HepG2 (cell line): Measurements from ENCODE around the gene PLCG1. TPM values are rescaled to one million over a fixed set of nuclear protein-coding genes. Genes with fewer than 3 reads are reported as not detected.

Experiments
- BATF2 ChIP-seq: sonication (generic); formaldehyde crosslinking; IDR thresholded peaks from 2 replicates; pipeline ENCODE4 v1.8.0; 2022; ENCODE audit warnings: mild to moderate bottlenecking, missing genetic modification reagents, moderate library complexity
- HIVEP1 ChIP-seq: sonication (generic); formaldehyde crosslinking; IDR thresholded peaks from 2 replicates; pipeline ENCODE4 v1.4.0; 2020; ENCODE audit warnings: mild to moderate bottlenecking, missing genetic modification reagents
- HOXA9 ChIP-seq: sonication (generic); formaldehyde crosslinking; IDR thresholded peaks from 2 replicates; pipeline ENCODE4 v1.8.1; 2022; ENCODE audit warnings: missing genetic modification reagents, mild to moderate bottlenecking, moderate library complexity, borderline replicate concordance
- MYNN ChIP-seq: sonication (generic); formaldehyde crosslinking; IDR thresholded peaks from 2 replicates; pipeline ENCODE4 v1.4.0; 2020; ENCODE audit warnings: mild to moderate bottlenecking, low read depth, missing genetic modification reagents
- POLR2A ChIP-seq, 2 experiments: IDR thresholded peaks; 2 replicates each; pipeline ENCODE4 v1.6.1; 2011; ENCODE audit warnings: low read depth in 2 of 2, low read length in 2 of 2, mild to moderate bottlenecking in 1 of 2, moderate library complexity in 1 of 2; ENCODE audit not compliant: insufficient read depth in 1 of 2
- PRDM15 ChIP-seq: sonication (generic); formaldehyde crosslinking; IDR thresholded peaks from 2 replicates; pipeline ENCODE4 v1.4.0; 2020; ENCODE audit warnings: missing genetic modification reagents
- SIX1 ChIP-seq: sonication (generic); formaldehyde crosslinking; IDR thresholded peaks from 2 replicates; pipeline ENCODE4 v1.4.0; 2020; ENCODE audit warnings: missing genetic modification reagents, borderline replicate concordance
- TFAP4 ChIP-seq: sonication (generic); IDR thresholded peaks from 2 replicates; pipeline ENCODE4 v1.6.1; 2016; ENCODE audit warnings: low read depth, borderline replicate concordance
- UBTF ChIP-seq: sonication (generic); formaldehyde crosslinking; IDR thresholded peaks from 2 replicates; pipeline ENCODE4 v1.4.0; 2020; ENCODE audit warnings: mild to moderate bottlenecking, missing genetic modification reagents
- ZBTB42 ChIP-seq: sonication (generic); formaldehyde crosslinking; IDR thresholded peaks from 2 replicates; pipeline ENCODE4 v1.5.0; 2020; ENCODE audit warnings: mild to moderate bottlenecking, missing genetic modification reagents
- ZFP91 ChIP-seq: sonication (generic); formaldehyde crosslinking; IDR thresholded peaks from 2 replicates; pipeline ENCODE4 v1.9.0; 2022; ENCODE audit warnings: missing genetic modification reagents, mild to moderate bottlenecking, borderline replicate concordance
- ZNF280B ChIP-seq: sonication (generic); formaldehyde crosslinking; IDR thresholded peaks from 2 replicates; pipeline ENCODE4 v1.5.0; 2020; ENCODE audit warnings: missing genetic modification reagents, mild to moderate bottlenecking, borderline replicate concordance
- ZNF510 ChIP-seq: sonication (generic); formaldehyde crosslinking; IDR thresholded peaks from 2 replicates; pipeline ENCODE4 v1.4.0; 2020; ENCODE audit warnings: low read depth, mild to moderate bottlenecking, missing genetic modification reagents
- ZNF513 ChIP-seq: sonication (generic); formaldehyde crosslinking; conservative IDR thresholded peaks from 2 replicates; pipeline ENCODE4 v1.5.0; 2020; ENCODE audit warnings: missing genetic modification reagents
- ZNF720 ChIP-seq: sonication (generic); formaldehyde crosslinking; IDR thresholded peaks from 2 replicates; pipeline ENCODE4 v1.4.0; 2020; ENCODE audit warnings: missing genetic modification reagents
- ZNF891 ChIP-seq: sonication (generic); formaldehyde crosslinking; IDR thresholded peaks from 2 replicates; pipeline ENCODE4 v1.5.0; 2020; ENCODE audit warnings: mild to moderate bottlenecking, missing genetic modification reagents
- polyA plus RNA-seq, 8 experiments: library from polyadenylated mRNA; depleted of rRNA in 3 of 8; stranded (reverse) in 7 of 8; unstranded in 1 of 8; fragments of >200 nt; fragmentation: Illumina TruSeq in 4 of 8; extraction: Trizol in 4 of 8; gene quantifications; 2 replicates each; pipeline versions ENCODE4 v1.2.1 to v1.2.3, GENCODE V29; 2011 to 2016; ENCODE audit warnings: low read depth in 4 of 8, missing spikeins in 1 of 8, mixed read lengths in 1 of 8; ENCODE audit not compliant: insufficient read depth in 1 of 8
- total RNA-seq, 5 experiments: library from RNA; depleted of rRNA; stranded (reverse); fragments of >200 nt; fragmentation: Illumina TruSeq; extraction: Trizol; gene quantifications; 2 replicates each; pipeline ENCODE4 v1.2.3, GENCODE V29; 2016; ENCODE audit warnings: low read depth in 1 of 5

PLCG1 gene
- total and polyA plus RNA-seq, 2 of the 13 experiments (the other 11 are each of a cell fraction or from before 2014, with no cell fraction given), result 85.3 to 158 TPM

- no peak for TF ChIP-seq ZNF280B (CRISPR knock-in tag)
- no peak for TF ChIP-seq ZNF891 (CRISPR knock-in tag)
- TF ChIP-seq PRDM15 (CRISPR knock-in tag), result no peak
- TF ChIP-seq MYNN (CRISPR knock-in tag), result no peak
- no peak for TF ChIP-seq TFAP4
- TF ChIP-seq BATF2 (CRISPR knock-in tag), result no peak
- TF ChIP-seq UBTF, result no peak
- no peak for TF ChIP-seq ZBTB42 (CRISPR knock-in tag)
- TF ChIP-seq SIX1 (CRISPR knock-in tag), result 0 out of 2 replicates have a peak, but pooled peaks have one; percentile 16
- no peak for TF ChIP-seq ZNF510 (CRISPR knock-in tag)
- TF ChIP-seq HIVEP1 (CRISPR knock-in tag), result no peak
- TF ChIP-seq HOXA9 (CRISPR knock-in tag), result no peak
- no peak for TF ChIP-seq ZNF720 (CRISPR knock-in tag)
- no peak for TF ChIP-seq ZFP91 (CRISPR knock-in tag)
- TF ChIP-seq ZNF513 (CRISPR knock-in tag), result no peak
- TF ChIP-seq POLR2A (IDR thresholded peaks at IDR 0.05; ENCODE audit: insufficient read depth in 1 of 2, low read depth in 2 of 2, low read length in 2 of 2), result peak in 1 of 2 experiments; percentile 28; a peak in 1 of 4 replicates
These were observed 26.3 kb upstream of the PLCG1 start (continued) for GRCh38 chr20:41110930-41111577.
